GM18499 (cell line): Measurements from ENCODE around the gene CRB3.

ENCODE experiments used
- ATAC-seq: cut with Tn5 transposase; IDR thresholded peaks from one replicate; pipeline ENCODE4 v1.9.1; 2021; ENCODE audit warnings: moderate number of reproducible peaks; ENCODE audit not compliant: insufficient read depth, unreplicated experiment

The CRB3 gene

GRCh38 chr19:6516018-6516658, 52.1 kb downstream of the CRB3 start:
- no peak for ATAC-seq
